ES-I3 (cell line): ENCODE data around the gene SFN.

ENCODE experiments used
- H3K36me3 ChIP-seq: 2 replicates; pipeline ENCODE4 v1.6.1; 2013; ENCODE audit warnings: mild to moderate bottlenecking, low read length, control low read depth, moderate library complexity; ENCODE audit not compliant: insufficient read depth
- H3K4me1 ChIP-seq: 2 replicates; pipeline ENCODE4 v1.6.1; 2013; ENCODE audit warnings: mild to moderate bottlenecking, control low read depth, low read length; ENCODE audit not compliant: insufficient read depth
- H3K9ac ChIP-seq: 2 replicates; pipeline ENCODE4 v1.6.1; 2013; ENCODE audit warnings: low read depth, mild to moderate bottlenecking, low read length, moderate library complexity
- H3K9me3 ChIP-seq: 2 replicates; pipeline ENCODE4 v1.6.1; 2013; ENCODE audit warnings: mild to moderate bottlenecking, low read length, moderate library complexity; ENCODE audit not compliant: control insufficient read depth, insufficient read depth

Gene SFN

GRCh38 chr1:26862781-26863684 is at the start of gene SFN:
TSS of gene SFN (plus strand) at chr1:26863149. CDS start at chr1:26863213, 64 bp downstream.
- Histone ChIP-seq H3K36me3 (no peaks in the 10 kb centered on the region), H3K9ac (peak within 1 kb of the TSS; percentile 82), H3K9me3 (no peaks in the 10 kb centered on the region), H3K4me1 (peaks cover 23% of the 10 kb centered on the region)

GRCh38 chr1:26814377-26814776 is 48.6 kb upstream of the SFN start:
- Histone ChIP-seq H3K9me3 (no peaks in the 10 kb centered on the region), H3K9ac (no peak overlapping the region), H3K36me3 (no peaks in the 10 kb centered on the region), H3K4me1 (no peaks in the 10 kb centered on the region)

GRCh38 chr1:26814893-26815292 is 48.1 kb upstream of the SFN start:
- Histone ChIP-seq H3K9me3 (no peaks in the 10 kb centered on the region), H3K4me1 (no peaks in the 10 kb centered on the region)

GRCh38 chr1:26820784-26821269 is 42.1 kb upstream of the SFN start:
- Histone ChIP-seq H3K9me3 (no peaks in the 10 kb centered on the region; the same call in 1 of the 2 replicates), H3K9ac (no peak overlapping the region), H3K4me1 (no peaks in the 10 kb centered on the region), H3K36me3 (no peaks in the 10 kb centered on the region)

More at GRCh38 chr1:26814893-26815292, 48.1 kb upstream of the SFN start:
- Histone ChIP-seq H3K9ac (no peak overlapping the region), H3K36me3 (no peaks in the 10 kb centered on the region)

DNA sequence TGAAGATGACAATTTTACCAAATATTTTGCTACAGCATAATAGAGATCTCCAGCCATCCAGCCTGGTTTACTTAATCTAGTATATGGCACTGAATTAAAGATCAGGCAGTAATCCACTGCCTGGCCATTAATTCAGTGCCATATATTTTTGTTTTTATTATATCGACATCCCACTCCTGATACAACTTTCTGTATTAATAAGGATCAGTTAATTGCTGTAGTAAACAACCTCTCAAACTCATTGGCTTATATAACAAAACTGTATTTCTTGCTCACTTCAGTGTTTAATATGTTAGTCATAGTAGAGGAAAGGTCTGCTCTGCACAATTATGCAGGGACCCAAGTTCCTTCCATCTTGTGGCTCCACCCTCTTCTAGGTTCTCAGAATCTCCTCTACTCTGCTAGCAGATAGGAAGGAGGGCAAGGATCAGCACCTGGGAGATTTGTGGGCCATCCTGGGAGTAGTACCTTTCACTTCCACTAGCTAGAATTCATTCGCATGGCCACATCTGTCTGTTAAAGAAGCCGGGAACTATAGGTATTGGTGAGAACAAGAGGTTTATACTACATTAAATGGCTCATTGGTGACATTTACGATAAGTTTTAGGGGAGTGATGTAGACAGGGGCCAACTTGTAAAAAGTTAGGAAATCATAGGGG is 40.1 kb upstream of the SFN start:
- Histone ChIP-seq H3K4me1 (no peaks in the 10 kb centered on the region; the same call in 1 of the 2 replicates), H3K9ac (no peak overlapping the region), H3K9me3 (no peaks in the 10 kb centered on the region; the same call in 1 of the 2 replicates), H3K36me3 (no peaks in the 10 kb centered on the region)

- Histone ChIP-seq H3K4me1 (no peaks in the 10 kb centered on the region; the same call in 1 of the 2 replicates), H3K36me3 (no peaks in the 10 kb centered on the region), H3K9me3 (no peaks in the 10 kb centered on the region; the same call in 1 of the 2 replicates), H3K9ac (no peak overlapping the region)
These were observed 38.2 kb upstream of the SFN start for GRCh38 chr1:26824731-26825130.

DNA sequence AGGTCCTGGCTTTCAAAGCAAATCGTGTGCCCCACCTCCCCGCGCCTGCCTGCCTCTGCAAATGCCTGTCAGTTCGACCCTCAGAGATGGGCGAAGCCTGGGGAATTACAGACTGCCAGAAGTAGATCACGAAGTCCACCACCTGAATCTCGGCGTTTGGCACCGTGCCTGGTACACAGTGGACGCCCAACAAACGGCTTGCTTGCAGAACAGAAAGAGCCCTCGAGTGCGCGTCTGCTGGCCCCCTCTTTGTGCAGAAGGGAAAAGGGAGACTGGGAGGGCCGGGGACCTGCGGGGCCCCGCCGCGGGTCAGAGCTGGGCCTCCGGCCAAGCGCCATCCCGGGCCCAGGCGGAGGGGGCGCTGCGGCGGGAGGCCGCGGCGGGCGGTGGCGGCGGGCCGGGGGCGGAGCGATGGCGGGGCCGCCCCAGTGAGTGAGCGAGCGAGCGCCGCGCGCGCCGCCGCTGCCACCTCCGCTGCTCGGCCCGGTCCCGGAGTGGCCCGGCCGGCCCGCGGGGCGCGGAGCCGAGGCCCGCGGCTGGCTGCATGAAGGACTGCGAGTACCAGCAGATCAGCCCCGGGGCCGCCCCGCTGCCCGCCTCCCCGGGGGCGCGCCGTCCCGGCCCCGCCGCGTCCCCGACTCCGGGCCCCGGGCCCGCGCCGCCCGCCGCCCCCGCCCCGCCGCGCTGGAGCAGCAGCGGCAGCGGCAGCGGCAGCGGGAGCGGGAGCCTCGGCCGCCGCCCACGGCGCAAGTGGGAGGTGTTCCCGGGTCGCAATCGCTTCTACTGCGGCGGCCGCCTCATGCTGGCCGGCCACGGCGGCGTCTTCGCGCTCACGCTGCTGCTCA is 36.5 kb upstream of the SFN start, which contains the start of gene ZDHHC18:
TSS of gene ZDHHC18 (plus strand) at position 428 of the 845 bp plus-strand sequence. CDS start at position 545, 117 bp downstream.
- Histone ChIP-seq H3K4me1 (no peaks in the 10 kb centered on the region; the same call in 1 of the 2 replicates), H3K9me3 (no peaks in the 10 kb centered on the region; the same call in 1 of the 2 replicates), H3K9ac (peak within 1 kb of the TSS; percentile 44), H3K36me3 (no peaks in the 10 kb centered on the region)

DNA sequence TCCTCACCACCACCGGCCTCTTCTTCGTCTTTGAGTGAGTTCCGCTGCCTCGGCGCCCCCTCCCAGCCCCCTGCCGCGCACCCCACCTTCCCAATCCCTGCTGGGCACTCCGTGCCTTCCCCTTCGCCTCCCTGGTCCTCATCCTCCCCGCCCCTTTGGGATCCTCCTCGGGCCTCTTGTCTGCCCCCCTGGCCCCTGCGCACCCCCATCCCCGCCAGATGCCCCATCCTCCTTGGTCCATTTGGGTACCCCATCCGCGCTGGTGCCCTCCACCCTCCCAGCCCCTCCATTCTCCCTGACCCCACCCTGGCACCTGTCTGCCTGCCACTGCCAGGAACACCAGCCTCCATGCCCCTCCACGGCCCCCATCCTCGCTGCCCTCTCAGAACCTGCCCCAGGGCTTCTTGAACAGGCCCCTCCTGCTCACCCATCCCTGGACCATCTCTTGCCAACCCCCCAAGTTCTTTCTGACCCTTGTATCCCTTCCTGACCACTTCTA is 35.8 kb upstream of the SFN start:
- Histone ChIP-seq H3K9ac (peak overlapping the region; percentile 44), H3K36me3 (no peaks in the 10 kb centered on the region), H3K9me3 (no peaks in the 10 kb centered on the region; the same call in 1 of the 2 replicates), H3K4me1 (no peaks in the 10 kb centered on the region; the same call in 1 of the 2 replicates)

GRCh38 chr1:26827663-26828062 is 35.3 kb upstream of the SFN start:
- Histone ChIP-seq H3K9ac (peak overlapping the region; percentile 44; the same call in 1 of the 2 replicates), H3K4me1 (no peaks in the 10 kb centered on the region; the same call in 1 of the 2 replicates), H3K9me3 (no peaks in the 10 kb centered on the region; the same call in 1 of the 2 replicates), H3K36me3 (no peaks in the 10 kb centered on the region)

DNA sequence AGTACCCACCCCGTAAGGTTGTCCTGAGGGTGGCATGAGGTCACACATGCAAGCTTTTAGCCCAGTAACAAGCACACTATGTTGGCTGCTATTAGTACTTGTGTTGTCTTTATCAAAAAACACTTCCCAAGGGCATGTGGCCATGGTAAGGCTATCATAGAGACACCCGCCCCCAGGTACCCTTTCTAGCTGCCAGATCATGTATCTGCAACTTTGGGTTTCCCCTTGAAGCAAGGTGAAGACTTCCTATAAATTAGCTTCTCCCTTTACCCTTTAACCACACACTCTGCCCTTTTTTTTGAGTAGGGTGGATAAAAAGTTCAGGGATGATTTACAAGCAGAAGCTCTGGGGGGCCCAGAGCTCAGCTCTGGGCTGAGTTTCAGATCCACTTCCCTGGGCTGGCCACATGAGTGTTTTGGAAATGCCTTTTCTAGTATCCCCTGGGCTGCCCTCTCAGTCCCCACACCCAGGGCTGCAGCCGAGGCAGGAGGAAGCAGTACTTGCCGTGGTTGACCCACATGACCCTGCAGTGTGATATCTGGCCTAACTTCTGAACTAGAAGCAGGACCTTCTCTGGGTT is 34.4 kb upstream of the SFN start:
- Histone ChIP-seq H3K9ac (no peak overlapping the region), H3K9me3 (no peaks in the 10 kb centered on the region), H3K36me3 (0 out of 2 replicates have a peak, but pooled peaks cover 3% of the 10 kb centered on the region), H3K4me1 (no peaks in the 10 kb centered on the region; the same call in 1 of the 2 replicates)

- Histone ChIP-seq H3K9me3 (no peaks in the 10 kb centered on the region), H3K9ac (no peak overlapping the region), H3K4me1 (no peaks in the 10 kb centered on the region; the same call in 1 of the 2 replicates), H3K36me3 (0 out of 2 replicates have a peak, but pooled peaks cover 3% of the 10 kb centered on the region)
These were observed 33.6 kb upstream of the SFN start for GRCh38 chr1:26829184-26829911.

DNA sequence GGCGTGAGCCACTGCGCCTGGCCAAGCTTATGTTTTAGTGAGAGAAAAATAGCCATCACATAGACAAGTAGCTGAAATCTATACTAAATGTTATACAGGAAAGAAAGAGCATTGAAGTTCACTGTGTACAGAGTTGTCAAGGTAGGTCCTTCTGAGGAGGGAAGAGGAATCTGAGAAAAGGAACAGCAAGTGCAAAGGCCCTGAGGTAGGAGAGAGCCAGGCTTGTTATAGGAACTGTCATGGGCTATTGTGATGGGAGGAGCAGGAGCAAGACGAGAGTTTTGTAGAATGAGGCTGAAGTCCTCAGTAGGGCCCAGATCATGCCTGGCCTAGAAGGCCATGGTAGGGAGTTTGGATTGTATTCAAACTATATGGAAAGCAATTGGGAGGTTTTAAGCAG is 31.9 kb upstream of the SFN start:
- no peaks in the 10 kb centered on the region for H3K9me3 ChIP-seq
- H3K9ac ChIP-seq = no peak overlapping the region
- H3K4me1 ChIP-seq = no peaks in the 10 kb centered on the region; the same call in 1 of the 2 replicates
- 0 out of 2 replicates have a peak, but pooled peaks cover 3% of the 10 kb centered on the region for H3K36me3 ChIP-seq
